Measurements from ENCODE around the gene CBX8. TPM values are rescaled to one million over a fixed set of nuclear protein-coding genes. Genes with fewer than 3 reads are reported as not detected.

Gene CBX8
- total and polyA plus RNA-seq, 2 of the 13 experiments (the other 11 are each of a cell fraction or from before 2014, with no cell fraction given) = 0.34 to 12.6 TPM

DNA sequence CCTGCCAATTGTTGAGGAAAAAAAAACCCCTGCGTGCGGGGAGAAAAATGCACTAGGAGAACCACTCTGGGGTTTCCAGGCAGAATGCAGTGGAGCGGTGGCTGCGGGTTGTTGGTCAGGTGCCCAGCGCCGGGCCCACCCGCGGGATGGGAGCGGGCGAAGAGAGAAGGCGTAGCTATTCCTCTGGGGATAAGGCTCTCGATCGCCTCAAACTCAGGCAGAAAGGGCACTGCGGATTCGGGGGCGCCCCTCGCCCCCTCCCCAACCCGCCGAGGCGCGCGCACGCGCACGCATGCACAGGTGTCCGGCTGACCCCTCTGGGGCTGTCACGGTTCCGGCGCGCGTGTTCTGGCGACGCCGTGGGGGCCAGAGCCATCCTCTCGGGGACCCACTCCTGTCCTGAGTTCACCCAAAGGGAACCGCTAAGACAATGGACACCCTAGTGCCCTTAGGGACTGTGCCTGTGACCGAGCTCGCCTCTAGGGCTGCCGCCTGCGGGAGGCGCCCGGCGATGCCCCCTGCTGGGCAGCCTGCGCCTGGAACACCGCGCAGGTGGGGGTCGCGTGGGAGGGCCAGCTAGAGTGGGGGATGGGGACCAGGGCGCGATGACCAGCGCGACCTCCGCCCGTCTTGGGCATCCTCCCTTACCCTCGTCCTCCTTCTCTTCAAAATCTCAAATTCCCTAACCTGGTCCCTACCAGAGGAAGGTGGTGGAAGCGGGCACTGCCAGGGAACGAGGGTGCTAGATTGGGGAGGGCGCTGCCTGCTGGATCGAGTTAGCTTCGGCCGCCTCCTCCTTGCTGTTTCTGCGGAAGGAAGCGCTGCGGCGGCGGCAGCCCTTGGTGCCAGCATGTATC lies 14.4 kb upstream of the CBX8 start (continued):
- TF ChIP-seq, protein P1, sequence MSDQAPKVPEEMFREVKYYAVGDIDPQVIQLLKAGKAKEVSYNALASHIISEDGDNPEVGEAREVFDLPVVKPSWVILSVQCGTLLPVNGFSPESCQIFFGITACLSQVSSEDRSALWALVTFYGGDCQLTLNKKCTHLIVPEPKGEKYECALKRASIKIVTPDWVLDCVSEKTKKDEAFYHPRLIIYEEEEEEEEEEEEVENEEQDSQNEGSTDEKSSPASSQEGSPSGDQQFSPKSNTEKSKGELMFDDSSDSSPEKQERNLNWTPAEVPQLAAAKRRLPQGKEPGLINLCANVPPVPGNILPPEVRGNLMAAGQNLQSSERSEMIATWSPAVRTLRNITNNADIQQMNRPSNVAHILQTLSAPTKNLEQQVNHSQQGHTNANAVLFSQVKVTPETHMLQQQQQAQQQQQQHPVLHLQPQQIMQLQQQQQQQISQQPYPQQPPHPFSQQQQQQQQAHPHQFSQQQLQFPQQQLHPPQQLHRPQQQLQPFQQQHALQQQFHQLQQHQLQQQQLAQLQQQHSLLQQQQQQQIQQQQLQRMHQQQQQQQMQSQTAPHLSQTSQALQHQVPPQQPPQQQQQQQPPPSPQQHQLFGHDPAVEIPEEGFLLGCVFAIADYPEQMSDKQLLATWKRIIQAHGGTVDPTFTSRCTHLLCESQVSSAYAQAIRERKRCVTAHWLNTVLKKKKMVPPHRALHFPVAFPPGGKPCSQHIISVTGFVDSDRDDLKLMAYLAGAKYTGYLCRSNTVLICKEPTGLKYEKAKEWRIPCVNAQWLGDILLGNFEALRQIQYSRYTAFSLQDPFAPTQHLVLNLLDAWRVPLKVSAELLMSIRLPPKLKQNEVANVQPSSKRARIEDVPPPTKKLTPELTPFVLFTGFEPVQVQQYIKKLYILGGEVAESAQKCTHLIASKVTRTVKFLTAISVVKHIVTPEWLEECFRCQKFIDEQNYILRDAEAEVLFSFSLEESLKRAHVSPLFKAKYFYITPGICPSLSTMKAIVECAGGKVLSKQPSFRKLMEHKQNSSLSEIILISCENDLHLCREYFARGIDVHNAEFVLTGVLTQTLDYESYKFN (CRISPR knock-in tag; conservative IDR thresholded peaks at IDR 0.05) = peak; percentile 63
- TF ChIP-seq TOE1 (CRISPR knock-in tag; IDR thresholded peaks at IDR 0.05) (no peak), MEIS2 (CRISPR knock-in tag; IDR thresholded peaks at IDR 0.05) (peak; percentile 45; the same call in 1 of the 2 replicates), ZNF205 (CRISPR knock-in tag; IDR thresholded peaks at IDR 0.05) (peak; percentile 85), REPIN1 (CRISPR knock-in tag; IDR thresholded peaks at IDR 0.05; ENCODE audit: borderline replicate concordance, low read depth) (peak; percentile 83), ZSCAN22 (CRISPR knock-in tag; IDR thresholded peaks at IDR 0.05) (no peak), IKZF4 (CRISPR knock-in tag; IDR thresholded peaks at IDR 0.05; ENCODE audit: borderline replicate concordance, low read depth, not compliant biosample characterization) (no peak), ZNF747 (CRISPR knock-in tag; IDR thresholded peaks at IDR 0.05; ENCODE audit: borderline replicate concordance) (no peak), SRY (CRISPR knock-in tag; IDR thresholded peaks at IDR 0.05) (0 out of 2 replicates have a peak, but pooled peaks have one; percentile 22), SP1 (IDR thresholded peaks at IDR 0.05) (no peak), SP1 (CRISPR knock-in tag; IDR thresholded peaks at IDR 0.05) (peak; percentile 61; the same call in 1 of the 2 replicates), MLX (CRISPR knock-in tag; IDR thresholded peaks at IDR 0.05) (no peak), SKIL (CRISPR knock-in tag; IDR thresholded peaks at IDR 0.05; ENCODE audit: borderline replicate concordance) (no peak), RFX5 (IDR thresholded peaks at IDR 0.05; ENCODE audit: low read depth, low read length) (0 out of 2 replicates have a peak, but pooled peaks have one; percentile 2), ZNF766 (CRISPR knock-in tag; IDR thresholded peaks at IDR 0.05; ENCODE audit: borderline replicate concordance) (no peak), ZNF879 (CRISPR knock-in tag; IDR thresholded peaks at IDR 0.05) (no peak), ZNF343 (CRISPR knock-in tag; IDR thresholded peaks at IDR 0.05) (no peak), EZH2 (conservative IDR thresholded peaks at IDR 0.05; ENCODE audit: low read depth, low read length) (peak; percentile 38; the same call in 1 of the 2 replicates), ZNF431 (CRISPR knock-in tag; IDR thresholded peaks at IDR 0.05; ENCODE audit: borderline replicate concordance, low read depth) (peak; percentile 77; the same call in 1 of the 2 replicates), NFRKB (IDR thresholded peaks at IDR 0.05) (no peak), RFXANK (CRISPR knock-in tag; IDR thresholded peaks at IDR 0.05) (no peak), ZIK1 (CRISPR knock-in tag; IDR thresholded peaks at IDR 0.05; ENCODE audit: borderline replicate concordance, low read depth) (no peak; the same call in 1 of the 2 replicates)
- TF ChIP-seq, protein P2, sequence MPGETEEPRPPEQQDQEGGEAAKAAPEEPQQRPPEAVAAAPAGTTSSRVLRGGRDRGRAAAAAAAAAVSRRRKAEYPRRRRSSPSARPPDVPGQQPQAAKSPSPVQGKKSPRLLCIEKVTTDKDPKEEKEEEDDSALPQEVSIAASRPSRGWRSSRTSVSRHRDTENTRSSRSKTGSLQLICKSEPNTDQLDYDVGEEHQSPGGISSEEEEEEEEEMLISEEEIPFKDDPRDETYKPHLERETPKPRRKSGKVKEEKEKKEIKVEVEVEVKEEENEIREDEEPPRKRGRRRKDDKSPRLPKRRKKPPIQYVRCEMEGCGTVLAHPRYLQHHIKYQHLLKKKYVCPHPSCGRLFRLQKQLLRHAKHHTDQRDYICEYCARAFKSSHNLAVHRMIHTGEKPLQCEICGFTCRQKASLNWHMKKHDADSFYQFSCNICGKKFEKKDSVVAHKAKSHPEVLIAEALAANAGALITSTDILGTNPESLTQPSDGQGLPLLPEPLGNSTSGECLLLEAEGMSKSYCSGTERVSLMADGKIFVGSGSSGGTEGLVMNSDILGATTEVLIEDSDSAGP (CRISPR knock-in tag; IDR thresholded peaks at IDR 0.05; ENCODE audit: borderline replicate concordance) = peak; percentile 88

Data from HepG2 (cell line).